Immature natural killer cell (primary cell): ENCODE results near the gene CHMP4B. TPM values are rescaled to one million over a fixed set of nuclear protein-coding genes. Genes with fewer than 3 reads are reported as not detected.

Experiments
- DNase-seq, 3 donors: peaks; one replicate each; pipeline ENCODE4 v3.0.0; 2022; ENCODE audit warnings: mixed read lengths in 1 of 3
- H3K27ac Mint-ChIP-seq, 6 donors: one replicate each; pipeline ENCODE4 v1.8.0; 2020; ENCODE audit warnings: mixed read lengths in 6 of 6, mild to moderate bottlenecking in 5 of 6, inconsistent platforms in 4 of 6, moderate library complexity in 3 of 6
- H3K27me3 Mint-ChIP-seq, 3 donors: one replicate each; pipeline ENCODE4 v1.8.0; 2020 to 2021; ENCODE audit warnings: low read depth in 3 of 3, mild to moderate bottlenecking in 3 of 3, mixed read lengths in 3 of 3, moderate library complexity in 3 of 3, inconsistent platforms in 1 of 3
- H3K36me3 Mint-ChIP-seq, 3 donors: one replicate each; pipeline ENCODE4 v1.8.0; 2020; ENCODE audit warnings: mixed read lengths in 3 of 3, inconsistent platforms in 2 of 3, mild to moderate bottlenecking in 2 of 3
- H3K4me1 Mint-ChIP-seq, 2 donors: one replicate each; pipeline ENCODE4 v1.8.0; 2020; ENCODE audit warnings: inconsistent platforms in 2 of 2, mild to moderate bottlenecking in 2 of 2, mixed read lengths in 2 of 2, moderate library complexity in 1 of 2
- H3K4me3 Mint-ChIP-seq, 5 donors: one replicate each; pipeline ENCODE4 v1.8.0; 2020; ENCODE audit warnings: mild to moderate bottlenecking in 5 of 5, mixed read lengths in 5 of 5, inconsistent platforms in 3 of 5, moderate library complexity in 3 of 5
- H3K9me3 Mint-ChIP-seq, 6 donors: one replicate each; pipeline ENCODE4 v1.8.0; 2020; ENCODE audit warnings: mild to moderate bottlenecking in 6 of 6, mixed read lengths in 6 of 6, inconsistent platforms in 4 of 6, moderate library complexity in 3 of 6
- polyA plus RNA-seq, 3 donors: library from polyadenylated mRNA; unstranded; fragments of 300-500 nt; fragmentation: Illumina TruSeq; gene quantifications; one replicate each; pipeline ENCODE4 v1.2.3, GENCODE V29; 2021

CHMP4B gene
- polyA plus RNA-seq, 3 donors from 2014 or later: 1.3 to 8.1 (median 3.7) TPM

DNA sequence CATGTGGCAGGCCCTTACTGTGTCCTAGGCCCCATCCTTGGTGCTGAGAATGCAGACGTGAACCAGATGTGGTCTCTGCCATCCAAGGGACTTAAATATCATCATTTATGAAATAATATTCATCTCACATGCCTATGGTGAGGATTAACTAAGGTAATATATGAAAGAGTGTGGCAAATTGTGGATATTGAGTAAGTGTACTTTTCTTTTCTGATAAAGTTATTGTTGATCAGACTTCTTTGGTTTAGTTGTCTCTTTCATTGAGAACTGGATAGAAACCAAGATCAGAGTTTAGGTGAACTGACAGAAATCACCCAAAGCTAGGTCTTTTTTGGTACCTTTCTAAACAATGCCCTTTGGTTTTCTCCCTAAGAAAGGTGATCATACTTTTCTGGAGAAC is 5.0 kb downstream of the CHMP4B start:
- no peak for DNase-seq
- H3K4me1 Mint-ChIP-seq: peaks cover 68 to 92% of the 10 kb centered on the region in 2 donors
- no peaks in the 10 kb centered on the region for H3K36me3 Mint-ChIP-seq
- H3K4me3 Mint-ChIP-seq: no peak overlapping the region
- H3K27ac Mint-ChIP-seq: no peak overlapping the region
- peaks cover 0 to 2% (median 0%) of the 10 kb centered on the region in 3 donors for H3K27me3 Mint-ChIP-seq
- no peaks in the 10 kb centered on the region for H3K9me3 Mint-ChIP-seq

DNA sequence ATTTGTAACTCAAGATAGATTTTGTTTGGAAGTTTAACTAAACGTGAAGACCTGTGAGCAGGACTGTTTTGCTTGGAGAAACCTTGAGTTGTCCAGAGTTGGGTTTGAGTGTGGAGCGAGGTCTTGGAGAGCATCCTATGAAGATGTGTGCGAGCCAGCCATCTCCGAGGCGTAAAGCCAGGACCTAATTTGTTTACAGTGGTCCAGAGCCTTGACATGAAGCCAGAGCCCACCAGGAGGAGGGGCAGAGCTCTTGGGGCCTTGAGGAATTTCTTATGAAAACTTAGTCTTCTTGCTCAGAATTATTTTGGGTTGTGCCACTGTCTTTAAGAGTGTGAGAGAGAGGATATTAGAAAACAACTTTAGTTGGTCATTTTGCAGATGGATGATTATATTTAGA is 6.3 kb downstream of the CHMP4B start:
- Mint-ChIP-seq H3K27me3 (peaks cover 0 to 2% (median 0%) of the 10 kb centered on the region in 3 donors), H3K36me3 (no peaks in the 10 kb centered on the region), H3K27ac (peak overlapping the region in 4 of 6 donors; percentile 0 to 42 (median 8)), H3K4me3 (no peak overlapping the region), H3K4me1 (peaks cover 62 to 85% of the 10 kb centered on the region in 2 donors), H3K9me3 (no peaks in the 10 kb centered on the region)
- no peak for DNase-seq

DNA sequence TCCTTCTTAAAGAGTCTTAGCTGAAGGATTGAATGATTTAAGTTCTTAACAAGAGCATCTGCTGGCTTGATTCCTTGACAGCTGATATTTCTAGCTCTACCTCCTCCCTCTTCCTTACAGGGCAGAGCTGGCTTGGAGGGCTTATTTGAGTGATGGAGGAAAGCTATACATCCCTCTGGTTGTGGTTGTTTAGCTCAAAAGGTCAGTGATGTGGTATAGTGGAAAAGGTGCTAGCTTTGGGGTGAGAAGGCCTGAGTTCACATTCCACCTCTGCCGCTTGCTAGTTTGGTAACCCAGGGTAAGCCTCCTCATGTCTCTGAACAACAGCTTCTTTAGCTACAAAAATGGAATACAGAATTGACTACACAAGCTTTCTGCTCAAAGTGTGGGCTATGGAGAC is 8.3 kb downstream of the CHMP4B start:
- Mint-ChIP-seq H3K36me3 (no peaks in the 10 kb centered on the region), H3K27ac (peak overlapping the region; percentile 42 to 89 (median 80)), H3K27me3 (peaks cover 0 to 2% (median 0%) of the 10 kb centered on the region in 3 donors), H3K4me3 (peak overlapping the region in 4 of 5 donors; percentile 55 to 65 (median 62)), H3K9me3 (no peaks in the 10 kb centered on the region), H3K4me1 (peaks cover 48 to 75% of the 10 kb centered on the region in 2 donors)
- no peak for DNase-seq

DNA sequence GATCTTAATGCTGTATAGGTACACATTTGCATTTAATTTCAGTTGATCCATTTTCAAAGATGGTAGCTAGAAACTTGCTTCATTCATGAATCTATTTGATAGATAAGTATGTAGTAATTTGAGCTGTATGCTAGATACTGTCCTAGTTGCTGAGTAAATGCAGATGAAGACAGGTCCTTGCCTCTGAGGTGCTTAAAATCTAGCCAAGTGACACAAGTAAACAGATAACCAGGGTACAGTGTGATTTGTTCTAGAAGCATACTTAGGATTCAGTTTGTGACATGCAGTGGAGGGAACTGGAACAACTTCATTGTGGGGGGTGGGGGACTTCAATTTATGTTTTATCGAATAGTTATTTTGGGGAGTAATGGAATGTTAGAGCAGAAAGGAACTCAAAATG is 9.2 kb downstream of the CHMP4B start:
- Mint-ChIP-seq H3K27me3 (peaks cover 0 to 2% (median 2%) of the 10 kb centered on the region in 3 donors), H3K9me3 (no peaks in the 10 kb centered on the region), H3K4me1 (peaks cover 54 to 76% of the 10 kb centered on the region in 2 donors), H3K4me3 (peak overlapping the region in 1 of 5 donors; percentile 7), H3K36me3 (no peaks in the 10 kb centered on the region), H3K27ac (peak overlapping the region in 3 of 6 donors; percentile 3 to 81 (median 54))
- no peak for DNase-seq

DNA sequence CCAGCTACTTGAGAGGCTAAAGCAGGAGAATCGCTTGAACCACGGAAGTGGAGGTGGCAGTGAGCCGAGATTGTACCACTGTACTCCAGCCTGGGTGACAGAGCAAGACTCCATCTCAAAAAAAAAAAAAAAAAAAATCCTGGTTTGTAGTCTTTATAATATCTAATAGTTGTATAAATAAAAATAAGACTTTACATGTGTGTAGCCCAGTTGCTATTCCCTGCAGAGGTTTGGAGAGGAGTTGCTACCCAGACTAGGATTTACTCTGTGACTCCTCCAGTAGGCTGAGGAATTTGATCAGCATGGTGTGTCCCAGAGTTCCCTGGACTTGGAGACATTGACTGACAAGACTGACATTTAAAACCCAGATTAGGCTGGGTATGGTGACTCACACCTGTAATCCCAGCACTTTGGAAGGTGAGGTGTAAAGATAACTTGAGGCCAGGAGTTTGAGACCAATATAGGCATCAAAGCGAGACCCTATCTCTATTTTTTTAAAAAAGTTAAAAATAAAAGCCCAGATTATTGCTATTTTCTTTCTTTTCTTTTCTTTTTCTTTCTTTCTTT is 10.2 kb downstream of the CHMP4B start:
- H3K4me3 Mint-ChIP-seq: no peak overlapping the region
- DNase-seq: no peak
- no peaks in the 10 kb centered on the region for H3K9me3 Mint-ChIP-seq
- no peaks in the 10 kb centered on the region for H3K36me3 Mint-ChIP-seq
- peaks cover 0 to 3% (median 2%) of the 10 kb centered on the region in 3 donors for H3K27me3 Mint-ChIP-seq
- no peak overlapping the region for H3K27ac Mint-ChIP-seq
- peaks cover 60 to 77% of the 10 kb centered on the region in 2 donors for H3K4me1 Mint-ChIP-seq

DNA sequence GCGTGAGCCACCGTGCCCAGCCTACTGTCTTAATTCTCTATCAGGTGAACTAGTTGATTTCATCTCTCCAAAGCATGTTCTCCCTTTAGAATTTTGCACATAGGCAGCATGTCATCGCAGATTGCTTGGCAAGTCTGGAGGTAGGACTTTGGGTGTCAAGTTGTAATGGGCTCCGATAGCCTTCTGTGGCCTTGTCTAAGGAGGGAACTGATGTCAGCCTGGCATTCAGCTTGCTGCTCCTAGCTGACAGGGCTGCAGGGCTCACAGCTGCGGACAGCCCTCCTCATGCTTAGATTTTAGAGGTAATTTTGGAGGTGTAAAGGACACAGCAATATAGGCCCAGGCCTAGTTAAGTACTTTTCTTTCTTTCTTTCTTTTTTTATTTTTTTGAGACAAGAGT is 11.3 kb downstream of the CHMP4B start:
- no peaks in the 10 kb centered on the region for H3K9me3 Mint-ChIP-seq
- H3K27ac Mint-ChIP-seq: peak overlapping the region in 1 of 6 donors; percentile 5
- H3K4me3 Mint-ChIP-seq: no peak overlapping the region
- H3K36me3 Mint-ChIP-seq: no peaks in the 10 kb centered on the region
- DNase-seq: no peak
- peaks cover 66 to 77% of the 10 kb centered on the region in 2 donors for H3K4me1 Mint-ChIP-seq
- H3K27me3 Mint-ChIP-seq: peaks cover 0 to 3% (median 2%) of the 10 kb centered on the region in 3 donors

DNA sequence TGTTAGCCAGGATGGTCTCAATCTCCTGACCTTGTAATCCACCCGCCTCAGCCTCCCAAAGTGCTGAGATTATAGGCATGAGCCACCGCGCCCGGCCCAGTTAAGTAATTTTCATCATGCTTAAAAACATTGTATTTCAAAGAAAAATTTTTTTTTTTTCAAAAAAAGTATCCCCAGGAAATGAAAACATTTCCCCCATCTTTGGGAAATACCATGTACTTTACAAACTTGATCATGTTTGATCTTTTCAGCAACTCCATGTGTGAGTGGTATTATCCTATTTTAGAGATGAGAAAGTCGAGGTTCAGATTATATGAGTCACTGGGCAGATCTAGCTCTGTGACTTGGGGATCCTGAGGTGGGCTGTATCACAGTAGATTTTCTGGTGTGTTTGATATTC is 11.8 kb downstream of the CHMP4B start:
- Mint-ChIP-seq H3K4me3 (no peak overlapping the region), H3K27me3 (peaks cover 0 to 3% (median 2%) of the 10 kb centered on the region in 3 donors), H3K4me1 (peaks cover 65 to 77% of the 10 kb centered on the region in 2 donors), H3K27ac (no peak overlapping the region), H3K9me3 (no peaks in the 10 kb centered on the region), H3K36me3 (no peaks in the 10 kb centered on the region)
- DNase-seq: no peak

DNA sequence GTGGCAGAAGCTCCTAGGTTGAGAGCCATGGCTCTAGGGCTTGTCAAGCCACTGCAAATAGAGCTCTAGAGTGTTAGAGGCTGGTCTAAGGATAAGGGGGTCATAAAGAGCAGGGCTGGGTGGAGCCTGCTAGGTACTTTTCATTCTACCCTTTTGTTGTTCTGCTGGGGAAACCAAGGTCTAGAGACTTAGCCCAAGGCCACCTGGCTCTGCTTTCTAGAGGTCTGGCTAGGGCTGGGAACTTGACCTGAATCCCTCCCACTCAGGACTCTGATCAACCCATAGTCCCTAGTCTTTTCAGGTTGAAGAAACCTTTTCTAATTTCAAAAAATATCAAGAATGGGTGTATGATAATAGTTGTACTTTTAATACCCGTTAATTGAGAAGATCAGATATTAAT is 13.7 kb downstream of the CHMP4B start:
- Mint-ChIP-seq H3K27me3 (peaks cover 0 to 3% (median 2%) of the 10 kb centered on the region in 3 donors), H3K36me3 (no peaks in the 10 kb centered on the region), H3K27ac (peak overlapping the region in 1 of 6 donors; percentile 28), H3K4me1 (peaks cover 64 to 77% of the 10 kb centered on the region in 2 donors), H3K9me3 (no peaks in the 10 kb centered on the region), H3K4me3 (no peak overlapping the region)
- no peak for DNase-seq

DNA sequence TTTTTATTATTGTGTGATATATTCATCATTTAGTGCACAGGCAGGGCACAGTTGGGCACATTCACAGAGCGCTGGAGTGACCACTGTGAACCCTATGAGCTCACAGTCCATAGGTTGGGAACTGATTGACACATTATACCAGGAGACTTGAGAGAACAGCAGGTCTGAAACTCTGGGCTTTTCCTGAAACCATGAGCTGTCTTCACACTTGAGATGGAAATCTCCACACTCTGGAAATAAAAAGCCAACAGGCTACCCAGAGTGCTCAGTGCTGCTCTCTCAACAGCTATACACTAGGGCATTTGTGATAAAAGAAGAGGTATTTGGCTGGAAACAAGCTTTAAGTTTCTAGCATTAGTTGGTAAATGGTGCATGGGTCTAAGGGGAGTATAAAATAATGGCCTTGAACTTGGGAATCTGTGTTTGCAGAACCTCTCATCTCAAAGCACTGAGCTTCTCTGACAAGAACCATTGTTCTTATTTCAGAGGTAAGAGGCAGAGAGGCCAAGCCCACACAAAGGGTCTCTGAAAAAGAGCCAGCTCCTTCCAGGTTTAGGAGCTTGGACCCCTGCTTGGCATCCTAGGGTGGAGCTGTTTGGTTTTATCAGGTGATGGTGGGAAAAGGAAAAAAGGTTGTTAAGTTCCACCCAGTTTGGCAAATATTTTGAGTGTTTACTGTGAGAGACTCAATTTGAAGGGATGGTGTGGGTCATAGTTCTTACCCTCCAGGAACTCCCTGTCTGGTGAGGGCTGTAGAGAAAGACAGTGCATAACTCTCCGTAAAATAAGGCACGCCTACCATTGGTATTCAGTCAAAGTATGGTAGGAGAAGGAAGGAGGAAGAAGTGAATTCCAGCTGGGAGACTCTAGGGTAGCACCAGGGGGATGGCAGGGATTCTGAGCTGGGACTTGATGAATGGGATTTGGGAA is 14.5 kb downstream of the CHMP4B start:
- Mint-ChIP-seq H3K27ac (peak overlapping the region in 3 of 6 donors; percentile 18 to 67 (median 42)), H3K4me1 (peaks cover 59 to 77% of the 10 kb centered on the region in 2 donors), H3K36me3 (no peaks in the 10 kb centered on the region), H3K27me3 (peaks cover 0 to 3% (median 2%) of the 10 kb centered on the region in 3 donors), H3K9me3 (no peaks in the 10 kb centered on the region), H3K4me3 (no peak overlapping the region)
- no peak for DNase-seq

DNA sequence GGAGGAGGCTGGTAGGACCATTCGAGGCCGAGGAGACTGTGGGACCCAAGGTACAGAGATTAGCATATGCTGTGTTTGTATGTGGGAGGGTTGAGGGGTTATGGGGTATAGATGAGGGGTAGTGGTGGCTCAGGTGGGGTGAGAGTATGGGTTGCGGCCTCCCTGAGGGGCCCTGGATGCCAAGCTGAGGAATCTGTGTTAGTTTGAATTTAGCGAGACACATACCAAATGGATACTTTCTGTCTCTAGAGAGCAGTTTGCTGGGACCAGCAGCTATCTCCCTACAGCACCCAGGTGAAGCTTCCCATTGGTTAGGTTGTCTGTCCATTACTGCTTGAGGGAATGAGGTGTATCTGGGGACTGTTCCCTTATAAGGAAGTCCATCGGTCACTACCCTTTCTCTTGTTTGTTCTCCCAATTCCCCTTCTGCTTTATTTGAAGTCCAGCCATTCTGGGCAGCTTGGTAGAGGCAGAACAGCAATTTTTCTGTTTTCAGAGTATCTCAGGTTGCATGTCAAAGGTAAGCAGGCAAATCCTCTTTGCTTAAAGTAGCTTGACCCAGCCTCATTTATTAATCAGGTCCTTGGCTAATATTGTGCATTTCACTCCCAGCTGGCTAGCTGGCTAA is 15.2 kb downstream of the CHMP4B start:
- Mint-ChIP-seq H3K27me3 (peaks cover 0 to 2% (median 2%) of the 10 kb centered on the region in 3 donors), H3K36me3 (no peaks in the 10 kb centered on the region), H3K4me1 (peaks cover 58 to 78% of the 10 kb centered on the region in 2 donors), H3K27ac (peak overlapping the region in 2 of 6 donors; percentile 18 to 50), H3K9me3 (no peaks in the 10 kb centered on the region), H3K4me3 (no peak overlapping the region)
- no peak for DNase-seq

DNA sequence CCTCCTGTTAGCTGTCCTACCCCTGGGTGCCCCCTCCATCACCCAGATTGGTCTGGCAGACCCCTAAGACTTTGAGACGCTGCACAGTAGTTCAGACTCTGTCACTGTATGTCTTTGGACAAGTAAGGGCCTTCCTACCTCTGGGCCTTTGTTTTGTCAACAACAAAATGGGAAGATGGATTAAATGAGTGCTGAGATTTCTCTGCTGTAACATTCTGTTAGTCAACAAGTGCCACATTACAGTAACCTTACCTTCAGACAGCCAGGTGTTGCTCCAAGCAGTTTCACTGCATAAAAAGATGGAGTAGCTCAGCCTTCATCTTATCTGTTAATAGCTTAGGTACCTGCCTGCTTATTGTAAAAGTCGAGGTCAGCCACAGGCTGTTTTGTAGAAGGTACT is 16.0 kb downstream of the CHMP4B start:
- no peak for DNase-seq
- Mint-ChIP-seq H3K27ac (no peak overlapping the region), H3K4me3 (no peak overlapping the region), H3K9me3 (no peaks in the 10 kb centered on the region), H3K27me3 (peaks cover 0 to 2% (median 2%) of the 10 kb centered on the region in 3 donors), H3K36me3 (peaks cover 0 to 2% (median 0%) of the 10 kb centered on the region in 3 donors), H3K4me1 (peaks cover 56 to 85% of the 10 kb centered on the region in 2 donors)

DNA sequence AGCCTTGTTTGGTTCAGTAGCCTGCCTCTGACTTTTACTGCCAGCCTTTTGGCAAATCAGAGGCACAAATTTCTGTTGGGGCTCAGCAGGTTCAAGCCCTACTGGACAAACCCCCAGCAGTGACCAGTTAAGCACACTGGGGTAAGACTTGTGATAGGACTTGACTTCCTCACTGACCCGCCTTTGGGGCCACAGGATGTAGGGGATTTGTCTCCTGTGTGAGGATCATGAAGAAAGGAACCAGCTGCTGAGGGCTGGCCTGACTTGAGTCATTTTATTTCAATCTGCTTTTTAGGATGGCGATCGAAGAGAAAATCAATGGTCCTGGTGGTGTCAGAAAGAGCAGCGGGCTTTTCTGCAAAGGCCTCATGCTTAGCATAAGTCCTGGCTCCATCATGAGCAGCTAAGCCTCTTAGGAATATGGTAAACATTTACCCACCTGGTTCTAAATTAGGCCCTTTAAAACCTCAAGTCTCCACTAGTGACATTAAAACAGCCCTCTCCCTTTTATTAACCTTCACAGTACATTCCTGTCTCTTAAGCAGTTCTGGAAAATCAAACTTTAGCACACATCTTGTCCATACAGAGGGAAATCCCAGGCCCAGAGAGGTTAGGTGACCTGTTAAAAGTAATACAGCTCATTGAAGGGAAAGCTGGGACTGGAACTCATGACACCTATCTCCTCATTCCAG is 16.6 kb downstream of the CHMP4B start:
- peaks cover 59 to 84% of the 10 kb centered on the region in 2 donors for H3K4me1 Mint-ChIP-seq
- H3K4me3 Mint-ChIP-seq: no peak overlapping the region
- H3K27ac Mint-ChIP-seq: peak overlapping the region in 3 of 6 donors; percentile 3 to 63 (median 52)
- peaks cover 0 to 2% (median 2%) of the 10 kb centered on the region in 3 donors for H3K27me3 Mint-ChIP-seq
- peaks cover 0 to 4% (median 0%) of the 10 kb centered on the region in 3 donors for H3K36me3 Mint-ChIP-seq
- DNase-seq: no peak
- H3K9me3 Mint-ChIP-seq: no peaks in the 10 kb centered on the region

DNA sequence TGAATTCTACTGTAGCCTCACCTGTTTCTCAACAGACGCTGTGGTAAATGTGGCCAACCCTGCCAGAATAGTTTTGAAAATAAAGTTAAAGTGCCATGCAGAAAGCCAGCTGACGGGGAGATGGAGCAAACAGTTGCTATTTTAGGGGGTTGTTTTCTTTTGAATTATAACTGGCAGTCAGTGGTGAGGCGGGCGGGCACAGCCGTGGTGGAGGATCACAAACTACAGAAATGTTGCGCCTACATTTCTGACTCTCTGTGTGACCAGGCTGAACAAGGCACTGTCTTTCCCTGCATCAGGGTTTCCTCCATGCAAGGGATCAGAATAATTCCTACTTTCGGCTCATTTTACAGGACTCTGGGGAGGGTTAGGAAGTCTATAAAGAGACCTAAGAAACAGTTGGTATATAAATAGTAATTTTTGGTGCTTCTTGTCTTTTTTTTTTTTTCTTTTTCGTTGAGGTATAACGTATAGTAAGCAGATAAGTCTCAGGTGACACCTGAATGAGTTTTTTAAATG is 17.2 kb downstream of the CHMP4B start:
- H3K9me3 Mint-ChIP-seq: no peaks in the 10 kb centered on the region
- peaks cover 0 to 8% (median 2%) of the 10 kb centered on the region in 3 donors for H3K36me3 Mint-ChIP-seq
- H3K27me3 Mint-ChIP-seq: peaks cover 0 to 2% (median 2%) of the 10 kb centered on the region in 3 donors
- H3K27ac Mint-ChIP-seq: peak overlapping the region in 5 of 6 donors; percentile 3 to 67 (median 31)
- peaks cover 62 to 90% of the 10 kb centered on the region in 2 donors for H3K4me1 Mint-ChIP-seq
- H3K4me3 Mint-ChIP-seq: no peak overlapping the region
- no peak for DNase-seq
